ENCODE results near the gene VPS51.

Gene VPS51

GRCh38 chr11:65119670-65119995 is 23.6 kb downstream of the VPS51 start:
- DNase-seq (ENCODE audit: low read depth), result no peak
- H3K4me3 ChIP-seq (ENCODE audit: low read depth, low read length), result no peak overlapping the region
- TF ChIP-seq POLR2A (IDR thresholded peaks at IDR 0.05; ENCODE audit: extremely low read depth, insufficient read length), result no peak
- TF ChIP-seq CTCF (IDR thresholded peaks at IDR 0.05; ENCODE audit: low read depth, low read length), result no peak
- TF ChIP-seq MAX (IDR thresholded peaks at IDR 0.05; ENCODE audit: low read depth, low read length), result no peak
- TF ChIP-seq MYC (IDR thresholded peaks at IDR 0.05; ENCODE audit: low read depth, low read length), result no peak

- no peak for DNase-seq (ENCODE audit: low read depth)
- H3K4me3 ChIP-seq (ENCODE audit: low read depth, low read length), result peak overlapping the region; percentile 88
- no peak for TF ChIP-seq MAX (IDR thresholded peaks at IDR 0.05; ENCODE audit: low read depth, low read length)
Measured at GRCh38 chr11:65120831-65121230, 24.8 kb downstream of the VPS51 start.

GRCh38 chr11:65121447-65121864 is 25.4 kb downstream of the VPS51 start:
- peak; percentile 51 for DNase-seq (ENCODE audit: low read depth)
- TF ChIP-seq MAX (IDR thresholded peaks at IDR 0.05; ENCODE audit: low read depth, low read length), result no peak
- TF ChIP-seq CTCF (IDR thresholded peaks at IDR 0.05; ENCODE audit: low read depth, low read length), result no peak
- no peak for TF ChIP-seq POLR2A (IDR thresholded peaks at IDR 0.05; ENCODE audit: extremely low read depth, insufficient read length)
- no peak for TF ChIP-seq MYC (IDR thresholded peaks at IDR 0.05; ENCODE audit: low read depth, low read length)
- peak overlapping the region; percentile 88 for H3K4me3 ChIP-seq (ENCODE audit: low read depth, low read length)

GRCh38 chr11:65121865-65122696 is 26.1 kb downstream of the VPS51 start, which contains the start of the genes FAU and MRPL49:
Gene FAU, minus strand, starts transcription at chr11:65122134. Its CDS starts 321 bp downstream, at chr11:65121813.
Gene MRPL49, plus strand, starts transcription at chr11:65122321. Its CDS starts 26 bp downstream, at chr11:65122347.
- DNase-seq (ENCODE audit: low read depth), result peak; percentile 99
- TF ChIP-seq MAX (IDR thresholded peaks at IDR 0.05; ENCODE audit: low read depth, low read length) (peak; percentile 63), POLR2A (IDR thresholded peaks at IDR 0.05; ENCODE audit: extremely low read depth, insufficient read length) (peak; percentile 91), CTCF (IDR thresholded peaks at IDR 0.05; ENCODE audit: low read depth, low read length) (no peak), MYC (IDR thresholded peaks at IDR 0.05; ENCODE audit: low read depth, low read length) (peak; percentile 90)
- peak within 1 kb of the TSS; percentile 88 for H3K4me3 ChIP-seq (ENCODE audit: low read depth, low read length)

GRCh38 chr11:65124480-65125196 is 28.6 kb downstream of the VPS51 start:
- no peak overlapping the region for H3K4me3 ChIP-seq (ENCODE audit: low read depth, low read length)
- no peak for DNase-seq (ENCODE audit: low read depth)
- TF ChIP-seq MYC (IDR thresholded peaks at IDR 0.05; ENCODE audit: low read depth, low read length) (no peak), CTCF (IDR thresholded peaks at IDR 0.05; ENCODE audit: low read depth, low read length) (no peak), MAX (IDR thresholded peaks at IDR 0.05; ENCODE audit: low read depth, low read length) (no peak), POLR2A (IDR thresholded peaks at IDR 0.05; ENCODE audit: extremely low read depth, insufficient read length) (no peak)

Measured in NB4 (cell line).